SK-N-SH (cell line): ENCODE results near the gene CCDC24. TPM values are rescaled to one million over a fixed set of nuclear protein-coding genes. Genes with fewer than 3 reads are reported as not detected.

Source experiments
- CTCF ChIA-PET: fragments of 300-600, 350-600 bp; formaldehyde crosslinking; extraction: SDS; loops from one replicate; lab custom pipeline; 2021; lab: Yijun Ruan, JAX
- POLR2A ChIA-PET: fragments of 350-600 bp; sonication (Branson Sonifier 250); formaldehyde crosslinking; extraction: SDS; loops from one replicate; lab custom pipeline; 2020; ENCODE audit warnings: antibody characterized with exemption, inconsistent platforms; lab: Yijun Ruan, JAX
- DNase-seq: peaks from one replicate; pipeline ENCODE4 v3.0.0; 2012
- H2AFZ ChIP-seq: fragments of 200-600 bp; sonication (generic); 2 replicates; pipeline ENCODE4 v1.8.1; 2016; ENCODE audit warnings: antibody characterized with exemption, mild to moderate bottlenecking, low read depth
- H3F3A ChIP-seq: fragments of 200-600 bp; sonication (generic); replicated peaks from 2 replicates; pipeline ENCODE3; 2016; ENCODE audit warnings: antibody characterized with exemption, mild to moderate bottlenecking; ENCODE audit not compliant: insufficient read depth
- H3K27ac ChIP-seq, 2 experiments: fragments of 200-500 bp in 1 of 2; fragments of 200-600 bp in 1 of 2; sonication (Bioruptor generic) in 1 of 2; sonication (generic), shearing (Covaris generic) in 1 of 2; 2 replicates each; pipeline versions ENCODE4 v1.5.1 to v1.6.1; 2014 to 2016; ENCODE audit warnings: low read depth in 2 of 2, inconsistent platforms in 1 of 2, low read length in 1 of 2, mild to moderate bottlenecking in 1 of 2, mixed read lengths in 1 of 2
- H3K27me3 ChIP-seq: fragments of 200-600 bp; sonication (generic), shearing (Covaris generic); 2 replicates; pipeline ENCODE4 v1.6.1; 2016; ENCODE audit warnings: mixed run types; ENCODE audit not compliant: insufficient read depth
- H3K36me3 ChIP-seq, 2 experiments: fragments of 200-500 bp in 1 of 2; fragments of 200-600 bp in 1 of 2; sonication (Bioruptor generic) in 1 of 2; sonication (generic) in 1 of 2; replicated peaks in 1 of 2; 2 replicates each; pipeline versions ENCODE3 to v1.5.1; 2014 to 2016; ENCODE audit warnings: low read length in 1 of 2, mild to moderate bottlenecking in 1 of 2; ENCODE audit not compliant: insufficient read depth in 2 of 2, control insufficient read depth in 1 of 2
- H3K4me1 ChIP-seq, 2 experiments: fragments of 200-500 bp in 1 of 2; fragments of 200-600 bp in 1 of 2; sonication (Bioruptor generic) in 1 of 2; sonication (generic), shearing (Covaris generic) in 1 of 2; 2 replicates each; pipeline versions ENCODE4 v1.5.1 to v1.6.1; 2014 to 2016; ENCODE audit warnings: low read depth in 1 of 2, low read length in 1 of 2, mixed run types in 1 of 2; ENCODE audit not compliant: insufficient read depth in 2 of 2, control insufficient read depth in 1 of 2
- H3K4me2 ChIP-seq: fragments of 200-600 bp; sonication (generic), shearing (Covaris generic); 2 replicates; pipeline ENCODE4 v1.6.1; 2017; ENCODE audit warnings: mixed run types
- H3K4me3 ChIP-seq, 2 experiments: fragments of 200-500 bp in 1 of 2; fragments of 200-600 bp in 1 of 2; sonication (Bioruptor generic) in 1 of 2; sonication (generic), shearing (Covaris generic) in 1 of 2; 2 replicates each; pipeline versions ENCODE4 v1.5.1 to v1.8.1; 2014 to 2016; ENCODE audit warnings: low read depth in 2 of 2, inconsistent platforms in 1 of 2, low read length in 1 of 2, mild to moderate bottlenecking in 1 of 2, mixed read lengths in 1 of 2, moderate library complexity in 1 of 2
- H3K79me2 ChIP-seq: fragments of 200-600 bp; sonication (generic); 2 replicates; pipeline ENCODE4 v1.8.1; 2017; ENCODE audit warnings: mild to moderate bottlenecking; ENCODE audit not compliant: insufficient read depth
- H3K9ac ChIP-seq: fragments of 200-600 bp; sonication (generic); 2 replicates; pipeline ENCODE4 v1.6.1; 2017; ENCODE audit warnings: mixed run types
- H3K9me2 ChIP-seq: fragments of 200-600 bp; sonication (generic); 2 replicates; pipeline ENCODE4 v1.6.1; 2017; ENCODE audit warnings: mixed run types
- H3K9me3 ChIP-seq: fragments of 200-600 bp; sonication (generic); 2 replicates; pipeline ENCODE4 v1.6.1; 2017; ENCODE audit warnings: mixed run types, mild to moderate bottlenecking, moderate library complexity
- H4K20me1 ChIP-seq: fragments of 200-600 bp; sonication (generic); 2 replicates; pipeline ENCODE4 v1.6.1; 2017; ENCODE audit warnings: mild to moderate bottlenecking, mixed run types; ENCODE audit not compliant: insufficient read depth
- CHD2 ChIP-seq: fragments of 150-350 bp; IDR thresholded peaks from 2 replicates; pipeline ENCODE4 v1.6.1; 2018; ENCODE audit warnings: low read length; ENCODE audit not compliant: partially characterized antibody
- CTCF ChIP-seq: fragments of 200-600 bp; sonication (generic); IDR thresholded peaks from 2 replicates; pipeline ENCODE4 v1.6.1; 2017; ENCODE audit warnings: antibody characterized with exemption, mild to moderate bottlenecking, moderate library complexity
- ELF1 ChIP-seq: IDR thresholded peaks from 2 replicates; pipeline ENCODE4 v1.4.0; 2012
- EP300 ChIP-seq, 2 experiments: IDR thresholded peaks; 2 replicates each; pipeline versions ENCODE4 v1.4.0 to v1.6.1; 2012; ENCODE audit warnings: borderline replicate concordance in 1 of 2, low read depth in 1 of 2, low read length in 1 of 2
- FOXM1 ChIP-seq: IDR thresholded peaks from 2 replicates; pipeline ENCODE4 v1.4.0; 2012; ENCODE audit warnings: low read depth, mild to moderate bottlenecking
- GATA2 ChIP-seq: sonication (generic); formaldehyde crosslinking; IDR thresholded peaks from 2 replicates; pipeline ENCODE4 v1.5.0; 2020; ENCODE audit warnings: mild to moderate bottlenecking, missing genetic modification reagents
- IRF3 ChIP-seq: fragments of 150-350 bp; IDR thresholded peaks from 2 replicates; pipeline ENCODE4 v1.6.1; 2016; ENCODE audit warnings: mild to moderate bottlenecking, low read depth, low read length
- JUND ChIP-seq: IDR thresholded peaks from 2 replicates; pipeline ENCODE4 v1.4.0; 2012
- NFIC ChIP-seq: IDR thresholded peaks from 2 replicates; pipeline ENCODE4 v1.4.0; 2012; ENCODE audit warnings: borderline replicate concordance
- NRF1 ChIP-seq: IDR thresholded peaks from 2 replicates; pipeline ENCODE4 v1.6.1; 2012; ENCODE audit warnings: low read depth, mild to moderate bottlenecking, low read length
- PBX3 ChIP-seq: IDR thresholded peaks from 2 replicates; pipeline ENCODE4; 2012
- POLR2AphosphoS5 ChIP-seq: IDR thresholded peaks from 2 replicates; pipeline ENCODE4 v1.6.1; 2012; ENCODE audit warnings: low read depth, low read length
- RAD21 ChIP-seq: IDR thresholded peaks from 2 replicates; pipeline ENCODE4 v1.6.1; 2012; ENCODE audit warnings: mild to moderate bottlenecking, low read length
- RCOR1 ChIP-seq: fragments of 150-350 bp; IDR thresholded peaks from 2 replicates; pipeline ENCODE4 v1.6.1; 2017; ENCODE audit warnings: antibody characterized with exemption, low read length
- TEAD4 ChIP-seq: IDR thresholded peaks from 2 replicates; pipeline ENCODE4 v1.4.0; 2012; ENCODE audit warnings: mild to moderate bottlenecking, borderline replicate concordance; ENCODE audit not compliant: insufficient read depth
- YY1 ChIP-seq: IDR thresholded peaks from 2 replicates; pipeline ENCODE4 v1.4.0; 2012; ENCODE audit warnings: low read depth, mild to moderate bottlenecking
- ZBTB33 ChIP-seq: IDR thresholded peaks from 2 replicates; pipeline ENCODE4 v1.4.0; 2012; ENCODE audit warnings: low read depth, borderline replicate concordance
- WGBS: methylation state at CpG from one replicate; pipeline ENCODE4 v1.1.6; 2017; ENCODE audit warnings: low lambda C conversion rate; 5-methylcytosine and 5-hydroxymethylcytosine counted together
- polyA plus RNA-seq, 3 experiments: library from polyadenylated mRNA; depleted of rRNA; stranded (reverse); fragments of >200 nt; gene quantifications; 2 replicates each; pipeline ENCODE4 v1.2.3, GENCODE V29; 2012
- TF ChIP-seq, protein P1 (sequence below): fragments of 150-350 bp; IDR thresholded peaks from 2 replicates; pipeline ENCODE4 v1.6.1; 2017; ENCODE audit warnings: antibody characterized with exemption, low read length, low read depth, borderline replicate concordance

The CCDC24 gene
- polyA plus RNA-seq, 1 of the 3 experiments (the other 2 are of a cell fraction) = 7.5 TPM

DNA sequence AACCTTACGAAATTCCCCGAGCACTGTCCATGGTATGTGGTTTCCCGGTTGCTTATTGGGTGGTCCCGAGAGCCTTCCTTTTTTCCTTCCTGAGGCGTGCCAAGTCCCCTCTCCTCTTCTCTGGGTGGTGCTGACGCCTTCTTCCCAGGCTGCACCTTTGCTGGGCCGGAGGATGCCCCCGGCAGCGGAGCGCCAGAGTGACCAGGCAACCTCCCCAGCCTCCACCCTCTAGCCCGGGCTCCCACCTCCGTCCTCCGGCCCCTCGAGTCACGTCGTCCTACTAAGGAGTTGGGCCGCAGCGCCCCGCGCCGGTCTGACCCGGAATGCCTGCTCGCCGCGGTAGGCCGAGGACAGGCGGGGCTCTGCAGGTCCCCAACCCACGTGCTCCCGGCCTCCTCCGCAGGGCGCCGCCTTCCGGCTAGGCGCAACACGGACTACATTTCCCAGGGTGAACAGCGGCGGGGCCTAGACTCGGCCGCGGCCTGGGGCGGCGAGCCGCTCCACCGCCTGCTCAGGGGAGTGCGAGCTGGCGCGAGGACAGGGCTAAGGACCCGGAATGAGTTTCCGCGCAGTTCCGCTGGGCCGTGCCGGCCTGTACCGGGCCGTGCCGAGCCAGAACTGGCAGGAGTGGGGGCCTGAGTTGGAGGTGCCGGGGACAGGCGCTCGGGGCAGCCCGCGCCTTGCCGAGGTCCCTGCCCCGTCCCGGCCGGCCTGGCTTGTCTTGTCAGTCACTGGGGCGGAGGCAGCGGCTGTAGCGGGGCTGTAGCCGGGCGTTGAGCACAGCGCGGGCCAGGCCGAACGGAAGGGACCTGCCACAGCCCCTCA is 45.0 kb upstream of the CCDC24 start, which contains the start of gene IPO13 (continued):
- TF ChIP-seq CHD2 (peak; percentile 70), TEAD4 (no peak; the same call in 1 of the 2 replicates), RAD21 (peak; percentile 59), FOXM1 (no peak), CTCF (peak; percentile 68), ELF1 (peak; percentile 87), POLR2AphosphoS5 (peak; percentile 65), YY1 (0 out of 2 replicates have a peak, but pooled peaks have one; percentile 8), RCOR1 (no peak)
- TF ChIP-seq, protein P1, sequence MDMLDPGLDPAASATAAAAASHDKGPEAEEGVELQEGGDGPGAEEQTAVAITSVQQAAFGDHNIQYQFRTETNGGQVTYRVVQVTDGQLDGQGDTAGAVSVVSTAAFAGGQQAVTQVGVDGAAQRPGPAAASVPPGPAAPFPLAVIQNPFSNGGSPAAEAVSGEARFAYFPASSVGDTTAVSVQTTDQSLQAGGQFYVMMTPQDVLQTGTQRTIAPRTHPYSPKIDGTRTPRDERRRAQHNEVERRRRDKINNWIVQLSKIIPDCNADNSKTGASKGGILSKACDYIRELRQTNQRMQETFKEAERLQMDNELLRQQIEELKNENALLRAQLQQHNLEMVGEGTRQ = peak; percentile 48; the same call in 1 of the 2 replicates

- Histone ChIP-seq H3K9me3 (no peaks in the 10 kb centered on the region), H3K4me2 (peak overlapping the region; percentile 98), H3K79me2 (peaks cover 13% of the 10 kb centered on the region; the same call in 1 of the 2 replicates), H2AFZ (peak overlapping the region; percentile 78), H3K36me3 (peaks cover 0 to 17% of the 10 kb centered on the region in 2 experiments), H3K4me3 (peak overlapping the region; percentile 79 to 93), H3K27me3 (no peaks in the 10 kb centered on the region), H3K9ac (peak overlapping the region; percentile 90), H3F3A (no peaks in the 10 kb centered on the region), H4K20me1 (peaks cover 6% of the 10 kb centered on the region; the same call in 1 of the 2 replicates), H3K4me1 (peaks cover 12 to 24% of the 10 kb centered on the region in 2 experiments), H3K9me2 (no peaks in the 10 kb centered on the region), H3K27ac (peak overlapping the region; percentile 82 to 97; a peak in 3 of 4 replicates)
- 1% methylated on average over 9 of the region's 27 CpGs for WGBS
- ChIA-PET CTCF (interaction anchor here (0.8 to 9.4 kb wide), 19 partner anchors 8 to 418 kb away, joined by 3 to 105 read pairs (median 4); partner anchors contain the start of genes ARTN and ATP6V0B), POLR2A (interaction anchor here (0.6 to 1.2 kb wide), 5 partner anchors 8 to 34 kb away, joined by 3 to 6 read pairs (median 4); no protein-coding TSS in a partner anchor)
- no peak for DNase-seq
- no peak for TF ChIP-seq RCOR1
- TF ChIP-seq GATA2 (CRISPR knock-in tag) = no peak
- no peak for TF ChIP-seq EP300 (IDR thresholded peaks at IDR 0.05; ENCODE audit: borderline replicate concordance in 1 of 2, low read depth in 1 of 2, low read length in 1 of 2)
- no peak for TF ChIP-seq ZBTB33
- no peak for TF ChIP-seq NRF1
- no peak for TF ChIP-seq IRF3
- no peak for TF ChIP-seq JUND
- TF ChIP-seq NFIC = no peak
- no peak for TF ChIP-seq CHD2
- TF ChIP-seq PBX3 = no peak
- TF ChIP-seq TEAD4 = no peak
- TF ChIP-seq RAD21 = no peak
- TF ChIP-seq, protein P1 = no peak
These were observed 44.1 kb upstream of the CCDC24 start for GRCh38 chr1:43947061-43947873.
